ENCODE measurements around the gene TMEM272. TPM values are rescaled to one million over a fixed set of nuclear protein-coding genes. Genes with fewer than 3 reads are reported as not detected.

TMEM272 gene
- total and polyA plus RNA-seq, 2 donors (not counting 3 experiments of a cell fraction or from before 2014, with no cell fraction given), result not detected

- no peak for FAIRE-seq
- peaks cover 5 to 6% of the 10 kb centered on the region in 2 experiments for H3K27me3 ChIP-seq (ENCODE audit: control insufficient read depth in 2 of 2, insufficient read depth in 2 of 2, low read length in 2 of 2)
- H3K9ac ChIP-seq (replicated peaks; ENCODE audit: extremely low read depth, insufficient read depth, low read length), result no peak overlapping the region
- DNase-seq (ENCODE audit: low read depth, low spot score), result no peak
- no TSS peak for BruUV-seq (replicated peaks)
- no peaks in the 10 kb centered on the region for H3K9me3 ChIP-seq (replicated peaks; ENCODE audit: control insufficient read depth, insufficient read depth, low read length)
- H4K20me1 ChIP-seq (replicated peaks; ENCODE audit: control insufficient read depth, extremely low read depth, insufficient read depth, low read length), result no peaks in the 10 kb centered on the region
- no peak overlapping the region for H3K27ac ChIP-seq (ENCODE audit: insufficient read depth, low read depth, low read length)
- H3K4me3 ChIP-seq (replicated peaks in 1 of 3; ENCODE audit: insufficient read depth in 1 of 3, low read depth in 1 of 3, low read length in 3 of 3), result no peak overlapping the region
- no peak overlapping the region for H3K4me2 ChIP-seq (ENCODE audit: insufficient read depth, low read length)
- H3K79me2 ChIP-seq (ENCODE audit: control insufficient read depth, insufficient read depth, low read length), result no peaks in the 10 kb centered on the region
- POLR2A ChIA-PET, result no interaction called here
- intact Hi-C loops (cut with micrococcal nuclease) (no loop called here), dilution Hi-C loops (cut with MboI; ENCODE audit: extremely low pct_ligation_motif_present, low sequenced_read_pairs) (no loop called here)
- TF ChIP-seq CTCF (IDR thresholded peaks at IDR 0.05; ENCODE audit: extremely low read depth in 1 of 2, insufficient read depth in 1 of 2, low read depth in 1 of 2, low read length in 2 of 2), result no peak
- TF ChIP-seq GATA2 (IDR thresholded peaks at IDR 0.05; ENCODE audit: insufficient read depth, insufficient read length, low read depth, low read length), result no peak
- TF ChIP-seq FOS (IDR thresholded peaks at IDR 0.05; ENCODE audit: borderline replicate concordance, insufficient read depth, low read length), result no peak
- TF ChIP-seq MYC (IDR thresholded peaks at IDR 0.05; ENCODE audit: low read depth, low read length), result no peak
- no peak for TF ChIP-seq POLR2AphosphoS5 (IDR thresholded peaks at IDR 0.05; ENCODE audit: insufficient read depth, low read depth, low read length)
- no peak for TF ChIP-seq POLR2A (IDR thresholded peaks at IDR 0.05; ENCODE audit: low read depth, low read length)
- TF ChIP-seq JUN (IDR thresholded peaks at IDR 0.05; ENCODE audit: borderline replicate concordance, insufficient read depth, insufficient read length, low read depth), result no peak
- TF ChIP-seq MAX (IDR thresholded peaks at IDR 0.05; ENCODE audit: insufficient read depth, insufficient read length), result no peak
- no peak for TF ChIP-seq EZH2 (IDR thresholded peaks at IDR 0.05; ENCODE audit: borderline replicate concordance, low read depth, low read length, severe bottlenecking)
- no peaks in the 10 kb centered on the region for H3K36me3 ChIP-seq (ENCODE audit: control insufficient read depth in 2 of 2, extremely low read depth in 1 of 2, insufficient read depth in 2 of 2, low read length in 2 of 2)
- peaks cover 9% of the 10 kb centered on the region for H3K4me1 ChIP-seq (ENCODE audit: control insufficient read depth, extremely low read depth, insufficient read depth, low read length)
- CTCF ChIA-PET, result interaction anchor here (2.4 to 3.5 kb wide), 2 partner anchors 12 to 281 kb away, joined by 15 to 29 read pairs; partner anchors contain the start of gene NEK5
- no peak overlapping the region for H2AFZ ChIP-seq (ENCODE audit: low read depth, low read length)
- H3K9me1 ChIP-seq (replicated peaks; ENCODE audit: control insufficient read depth, extremely low read depth, insufficient read depth, low read length), result no peaks in the 10 kb centered on the region
Observed at GRCh38 chr13:51846756-51847155, 1.8 kb upstream of the TMEM272 start.

All from endothelial cell of umbilical vein (primary cell).